Measurements from ENCODE around the gene HEG1. TPM values are rescaled to one million over a fixed set of nuclear protein-coding genes. Genes with fewer than 3 reads are reported as not detected.

Gene HEG1, protein sequence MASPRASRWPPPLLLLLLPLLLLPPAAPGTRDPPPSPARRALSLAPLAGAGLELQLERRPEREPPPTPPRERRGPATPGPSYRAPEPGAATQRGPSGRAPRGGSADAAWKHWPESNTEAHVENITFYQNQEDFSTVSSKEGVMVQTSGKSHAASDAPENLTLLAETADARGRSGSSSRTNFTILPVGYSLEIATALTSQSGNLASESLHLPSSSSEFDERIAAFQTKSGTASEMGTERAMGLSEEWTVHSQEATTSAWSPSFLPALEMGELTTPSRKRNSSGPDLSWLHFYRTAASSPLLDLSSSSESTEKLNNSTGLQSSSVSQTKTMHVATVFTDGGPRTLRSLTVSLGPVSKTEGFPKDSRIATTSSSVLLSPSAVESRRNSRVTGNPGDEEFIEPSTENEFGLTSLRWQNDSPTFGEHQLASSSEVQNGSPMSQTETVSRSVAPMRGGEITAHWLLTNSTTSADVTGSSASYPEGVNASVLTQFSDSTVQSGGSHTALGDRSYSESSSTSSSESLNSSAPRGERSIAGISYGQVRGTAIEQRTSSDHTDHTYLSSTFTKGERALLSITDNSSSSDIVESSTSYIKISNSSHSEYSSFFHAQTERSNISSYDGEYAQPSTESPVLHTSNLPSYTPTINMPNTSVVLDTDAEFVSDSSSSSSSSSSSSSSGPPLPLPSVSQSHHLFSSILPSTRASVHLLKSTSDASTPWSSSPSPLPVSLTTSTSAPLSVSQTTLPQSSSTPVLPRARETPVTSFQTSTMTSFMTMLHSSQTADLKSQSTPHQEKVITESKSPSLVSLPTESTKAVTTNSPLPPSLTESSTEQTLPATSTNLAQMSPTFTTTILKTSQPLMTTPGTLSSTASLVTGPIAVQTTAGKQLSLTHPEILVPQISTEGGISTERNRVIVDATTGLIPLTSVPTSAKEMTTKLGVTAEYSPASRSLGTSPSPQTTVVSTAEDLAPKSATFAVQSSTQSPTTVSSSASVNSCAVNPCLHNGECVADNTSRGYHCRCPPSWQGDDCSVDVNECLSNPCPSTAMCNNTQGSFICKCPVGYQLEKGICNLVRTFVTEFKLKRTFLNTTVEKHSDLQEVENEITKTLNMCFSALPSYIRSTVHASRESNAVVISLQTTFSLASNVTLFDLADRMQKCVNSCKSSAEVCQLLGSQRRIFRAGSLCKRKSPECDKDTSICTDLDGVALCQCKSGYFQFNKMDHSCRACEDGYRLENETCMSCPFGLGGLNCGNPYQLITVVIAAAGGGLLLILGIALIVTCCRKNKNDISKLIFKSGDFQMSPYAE (N-terminal part only)
- total RNA-seq (10 to 100 TPM; 31.2 to 32.6 TPM), total RNA-seq (10.4 to 202 (median 49.9) reads per million in 172 experiments)
- polyA plus RNA-seq (2013, experiment 1 of 2): 12.6 TPM
- 15.3 TPM for polyA plus RNA-seq (2013, experiment 2 of 2)

GRCh38 chr3:125055913-125056745 is at the start of gene HEG1:
HEG1 (minus strand) TSS chr3:125055997; CDS start chr3:125055890, 107 bp downstream.
- DNase-seq (peak; percentile 48 to 88 (median 73)), ATAC-seq (ENCODE audit: poor library complexity) (peak; percentile 55)
- Mint-ChIP-seq H3K4me1 (ENCODE audit: low read depth) (peaks cover 45% of the 10 kb centered on the region), H3K27me3 (peaks cover 5% of the 10 kb centered on the region), H3K4me3 (peak within 1 kb of the TSS; percentile 96), H3K36me3 (ENCODE audit: low read depth) (peaks cover 9% of the 10 kb centered on the region), H3K9me3 (no peaks in the 10 kb centered on the region), H3K27ac (peak within 1 kb of the TSS; percentile 90)
- no peaks in the 10 kb centered on the region for H3K9me3 ChIP-seq (ENCODE audit: control insufficient read depth in 1 of 2, insufficient read depth in 1 of 2, low read length in 2 of 2)
- CTCF ChIA-PET: no interaction called here
- no peak for TF ChIP-seq CTCF (IDR thresholded peaks at IDR 0.05)
- H3K4me3 ChIP-seq (ENCODE audit: low read length): peak within 1 kb of the TSS; percentile 74
- H3K36me3 ChIP-seq (ENCODE audit: insufficient read depth, low read length): no peaks in the 10 kb centered on the region
- POLR2A ChIA-PET: interaction anchor here (0.9 to 2.0 kb wide), 2 partner anchors 53 to 85 kb away, joined by 3 to 7 read pairs; no protein-coding TSS in a partner anchor
- peaks cover 40% of the 10 kb centered on the region for H3K4me1 ChIP-seq (ENCODE audit: insufficient read depth, low read length)
- no peaks in the 10 kb centered on the region for H3K27me3 ChIP-seq (ENCODE audit: control insufficient read depth in 1 of 2, insufficient read depth in 2 of 2, low read length in 2 of 2)
- H3K27ac ChIP-seq (ENCODE audit: low read depth in 1 of 2, low read length in 2 of 2): peak within 1 kb of the TSS; percentile 74 to 86
- intact Hi-C loops (cut with DNase I, micrococcal nuclease): loop anchor here (2.0 to 10.0 kb wide), 6 partner anchors 86 to 1419 kb away; partner anchors contain the start of genes ZNF148 (in 1 of the 2) and ZXDC (in 1 of the 2)

GRCh38 chr3:125105116-125105515 is 49.3 kb upstream of the HEG1 start:
- H3K27me3 ChIP-seq (ENCODE audit: control insufficient read depth in 1 of 2, insufficient read depth in 2 of 2, low read length in 2 of 2): no peaks in the 10 kb centered on the region
- no peak for DNase-seq
- no peak overlapping the region for H3K27ac ChIP-seq (ENCODE audit: low read depth in 1 of 2, low read length in 2 of 2)
- no peaks in the 10 kb centered on the region for H3K9me3 ChIP-seq (ENCODE audit: control insufficient read depth in 1 of 2, insufficient read depth in 1 of 2, low read length in 2 of 2)
- no peak for ATAC-seq (ENCODE audit: poor library complexity)
- intact Hi-C loops (cut with DNase I, micrococcal nuclease): no loop called here
- CTCF ChIA-PET: no interaction called here
- H3K4me3 ChIP-seq (ENCODE audit: low read length): no peak overlapping the region
- no peaks in the 10 kb centered on the region for H3K36me3 ChIP-seq (ENCODE audit: insufficient read depth, low read length)
- no peaks in the 10 kb centered on the region for H3K4me1 Mint-ChIP-seq (ENCODE audit: low read depth)
- no peaks in the 10 kb centered on the region for H3K27me3 Mint-ChIP-seq
- H3K9me3 Mint-ChIP-seq: no peaks in the 10 kb centered on the region
- TF ChIP-seq CTCF (IDR thresholded peaks at IDR 0.05): no peak
- H3K27ac Mint-ChIP-seq: no peak overlapping the region
- H3K4me1 ChIP-seq (ENCODE audit: insufficient read depth, low read length): no peaks in the 10 kb centered on the region
- H3K4me3 Mint-ChIP-seq: no peak overlapping the region
- no peaks in the 10 kb centered on the region for H3K36me3 Mint-ChIP-seq (ENCODE audit: low read depth)
- POLR2A ChIA-PET: no interaction called here

Measured in CD4-positive, alpha-beta T cell (primary cell).